PC-3 (cell line): Measurements from ENCODE around the gene HCN3. TPM values are rescaled to one million over a fixed set of nuclear protein-coding genes. Genes with fewer than 3 reads are reported as not detected.

Source experiments
- ATAC-seq: fragments of 200-7000 bp; cut with Tn5 transposase; 2 replicates; pipeline ENCODE4 v1.9.1; 2020; ENCODE audit warnings: mild to moderate bottlenecking, moderate library complexity
- BruUV-seq: library from RNA; stranded (reverse); fragments of 400-500 nt; replicated peaks from 2 replicates; lab custom pipeline; 2021; lab: Mats Ljungman, UMichigan
- CTCF ChIA-PET: fragments of 300-600 bp; sonication (Branson Sonifier 250); formaldehyde crosslinking; loops from one replicate; lab custom pipeline; 2022; ENCODE audit warnings: antibody characterized with exemption; lab: Charles Lee
- POLR2A ChIA-PET: fragments of 300-600 bp; sonication (Branson Sonifier 250); formaldehyde crosslinking; loops from one replicate; lab custom pipeline; 2022; ENCODE audit warnings: antibody characterized with exemption; ENCODE audit not compliant: unreplicated experiment; lab: Charles Lee
- DNase-seq: peaks from one replicate; pipeline ENCODE4 v3.0.0-alpha.2; 2015
- H2AFZ ChIP-seq: fragments of 300-600 bp; sonication (generic); 2 replicates; pipeline ENCODE4 v1.6.0; 2016; ENCODE audit warnings: antibody characterized with exemption, low read length
- H3F3A ChIP-seq: fragments of 300-600 bp; sonication (generic); one replicate; pipeline ENCODE4 v1.6.0; 2017; ENCODE audit warnings: antibody characterized with exemption, low read length, control low read depth, mild to moderate bottlenecking; ENCODE audit not compliant: unreplicated experiment
- H3K27ac ChIP-seq: fragments of 300-600 bp; sonication (generic); 2 replicates; pipeline ENCODE4 v1.5.1; 2016; ENCODE audit warnings: mild to moderate bottlenecking, low read length
- H3K27me3 ChIP-seq: fragments of 300-600 bp; sonication (generic); 2 replicates; pipeline ENCODE4 v1.6.1; 2016; ENCODE audit warnings: low read length, mixed read lengths
- H3K36me3 ChIP-seq: fragments of 300-600 bp; sonication (generic); 2 replicates; pipeline ENCODE4 v1.6.1; 2016; ENCODE audit warnings: low read depth, mixed run types, low read length, mixed read lengths
- H3K4me1 ChIP-seq: fragments of 300-600 bp; sonication (generic); 2 replicates; pipeline ENCODE4 v1.5.1; 2016; ENCODE audit warnings: low read length; ENCODE audit not compliant: insufficient read depth
- H3K4me2 ChIP-seq: fragments of 300-600 bp; sonication (generic); 2 replicates; pipeline ENCODE4 v1.6.0; 2016; ENCODE audit warnings: low read length
- H3K4me3 ChIP-seq: fragments of 300-600 bp; sonication (generic); 2 replicates; pipeline ENCODE4 v1.5.1; 2016; ENCODE audit warnings: mild to moderate bottlenecking, low read length, mixed read lengths
- H3K79me2 ChIP-seq: fragments of 300-600 bp; sonication (generic); 2 replicates; pipeline ENCODE4 v1.6.1; 2017; ENCODE audit warnings: low read length, mixed read lengths
- H3K9ac ChIP-seq: fragments of 300-600 bp; sonication (generic); 2 replicates; pipeline ENCODE4 v1.6.0; 2016; ENCODE audit warnings: mild to moderate bottlenecking, low read length
- H3K9me2 ChIP-seq: fragments of 300-600 bp; sonication (generic); replicated peaks from 2 replicates; pipeline ENCODE4 v1.6.1; 2016; ENCODE audit warnings: mixed run types, low read length, mixed read lengths
- H3K9me3 ChIP-seq: fragments of 300-600 bp; sonication (generic); 2 replicates; pipeline ENCODE4 v1.6.1; 2016; ENCODE audit warnings: low read length, mixed read lengths
- H4K20me1 ChIP-seq: fragments of 300-600 bp; sonication (generic); 2 replicates; pipeline ENCODE4 v1.6.1; 2016; ENCODE audit warnings: low read length, mixed read lengths
- EZH2 ChIP-seq: fragments of 300-600 bp; sonication (generic); IDR thresholded peaks from one replicate; pipeline ENCODE4 v1.6.1; 2017; ENCODE audit warnings: antibody characterized with exemption, mild to moderate bottlenecking, low read length; ENCODE audit not compliant: unreplicated experiment
- EZH2phosphoT487 ChIP-seq: fragments of 300-600 bp; sonication (generic); IDR thresholded peaks from 2 replicates; pipeline ENCODE4 v1.6.1; 2018; ENCODE audit warnings: mild to moderate bottlenecking, antibody characterized with exemption, low read length, borderline replicate concordance
- intact Hi-C: fragments of 100-400 bp; cut with micrococcal nuclease; formaldehyde crosslinking; loops from 2 replicates; pipeline ENCODE4 v1.9.0; 2023
- total RNA-seq: library from RNA; depleted of rRNA; stranded (reverse); fragments of >200 nt; gene quantifications from 2 replicates; pipeline ENCODE4 v1.2.3, GENCODE V29; 2014
- TF ChIP-seq, protein P1 (sequence below): fragments of 300-600 bp; sonication (generic); conservative IDR thresholded peaks from 2 replicates; pipeline ENCODE4 v1.5.1; 2017; ENCODE audit warnings: antibody characterized with exemption, low read depth, mild to moderate bottlenecking, low read length

The HCN3 gene
- total RNA-seq, 1 experiment from 2014 or later, result 1.9 TPM

DNA sequence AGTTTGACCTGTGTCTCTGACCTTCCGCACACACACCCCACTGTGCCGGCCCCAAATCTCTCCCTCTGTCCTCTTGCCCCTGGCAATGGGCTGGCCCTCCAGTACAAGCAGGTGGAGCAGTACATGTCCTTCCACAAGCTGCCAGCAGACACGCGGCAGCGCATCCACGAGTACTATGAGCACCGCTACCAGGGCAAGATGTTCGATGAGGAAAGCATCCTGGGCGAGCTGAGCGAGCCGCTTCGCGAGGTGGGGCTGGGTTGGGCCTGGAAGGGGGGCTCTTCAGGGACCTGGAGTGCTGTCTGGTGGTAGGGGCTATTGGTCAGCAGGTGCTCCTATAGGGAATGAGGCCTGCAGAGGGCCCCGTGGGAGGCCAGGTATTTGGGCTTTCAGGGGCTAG, 7.8 kb downstream of the HCN3 start:
- ATAC-seq (no peak), DNase-seq (no peak)
- Histone ChIP-seq H3F3A (no peaks in the 10 kb centered on the region), H4K20me1 (no peaks in the 10 kb centered on the region), H3K4me2 (no peak overlapping the region), H3K79me2 (no peaks in the 10 kb centered on the region), H3K9me3 (no peaks in the 10 kb centered on the region), H3K9ac (no peak overlapping the region), H3K4me3 (no peak overlapping the region), H3K27me3 (no peaks in the 10 kb centered on the region), H3K4me1 (no peaks in the 10 kb centered on the region), H3K27ac (no peak overlapping the region), H2AFZ (no peak overlapping the region), H3K9me2 (no peaks in the 10 kb centered on the region), H3K36me3 (no peaks in the 10 kb centered on the region)
- no TSS peak for BruUV-seq
- CTCF ChIA-PET, result no interaction called here
- TF ChIP-seq EZH2phosphoT487 (no peak), EZH2 (no peak)
- TF ChIP-seq, protein P1, sequence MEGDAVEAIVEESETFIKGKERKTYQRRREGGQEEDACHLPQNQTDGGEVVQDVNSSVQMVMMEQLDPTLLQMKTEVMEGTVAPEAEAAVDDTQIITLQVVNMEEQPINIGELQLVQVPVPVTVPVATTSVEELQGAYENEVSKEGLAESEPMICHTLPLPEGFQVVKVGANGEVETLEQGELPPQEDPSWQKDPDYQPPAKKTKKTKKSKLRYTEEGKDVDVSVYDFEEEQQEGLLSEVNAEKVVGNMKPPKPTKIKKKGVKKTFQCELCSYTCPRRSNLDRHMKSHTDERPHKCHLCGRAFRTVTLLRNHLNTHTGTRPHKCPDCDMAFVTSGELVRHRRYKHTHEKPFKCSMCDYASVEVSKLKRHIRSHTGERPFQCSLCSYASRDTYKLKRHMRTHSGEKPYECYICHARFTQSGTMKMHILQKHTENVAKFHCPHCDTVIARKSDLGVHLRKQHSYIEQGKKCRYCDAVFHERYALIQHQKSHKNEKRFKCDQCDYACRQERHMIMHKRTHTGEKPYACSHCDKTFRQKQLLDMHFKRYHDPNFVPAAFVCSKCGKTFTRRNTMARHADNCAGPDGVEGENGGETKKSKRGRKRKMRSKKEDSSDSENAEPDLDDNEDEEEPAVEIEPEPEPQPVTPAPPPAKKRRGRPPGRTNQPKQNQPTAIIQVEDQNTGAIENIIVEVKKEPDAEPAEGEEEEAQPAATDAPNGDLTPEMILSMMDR, result no peak
- POLR2A ChIA-PET, result no interaction called here
- intact Hi-C loops, result no loop called here

DNA sequence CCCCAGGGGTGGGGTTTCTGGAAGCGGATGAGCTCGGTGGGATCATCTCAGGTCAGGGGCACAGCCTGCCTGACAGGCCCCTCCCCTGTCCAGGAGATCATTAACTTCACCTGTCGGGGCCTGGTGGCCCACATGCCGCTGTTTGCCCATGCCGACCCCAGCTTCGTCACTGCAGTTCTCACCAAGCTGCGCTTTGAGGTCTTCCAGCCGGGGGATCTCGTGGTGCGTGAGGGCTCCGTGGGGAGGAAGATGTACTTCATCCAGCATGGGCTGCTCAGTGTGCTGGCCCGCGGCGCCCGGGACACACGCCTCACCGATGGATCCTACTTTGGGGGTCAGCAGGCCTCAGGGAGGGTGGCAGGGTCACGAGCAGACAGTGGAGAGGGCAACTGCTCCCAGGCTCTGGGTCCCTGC, 8.4 kb downstream of the HCN3 start:
- H3K4me2 ChIP-seq, result no peak overlapping the region
- H3K79me2 ChIP-seq, result no peaks in the 10 kb centered on the region
- H3K9me3 ChIP-seq, result no peaks in the 10 kb centered on the region
- TF ChIP-seq EZH2phosphoT487 (no peak), EZH2 (no peak)
- TF ChIP-seq, protein P1, result no peak
- no peak for DNase-seq
- H3K27me3 ChIP-seq, result no peaks in the 10 kb centered on the region
- H2AFZ ChIP-seq, result no peak overlapping the region
- intact Hi-C loops, result no loop called here
- ATAC-seq, result no peak
- no peaks in the 10 kb centered on the region for H3K9me2 ChIP-seq
- no peaks in the 10 kb centered on the region for H3F3A ChIP-seq
- no TSS peak for BruUV-seq
- no peak overlapping the region for H3K4me3 ChIP-seq
- H3K4me1 ChIP-seq, result no peaks in the 10 kb centered on the region
- POLR2A ChIA-PET, result no interaction called here
- no peak overlapping the region for H3K9ac ChIP-seq
- no peaks in the 10 kb centered on the region for H4K20me1 ChIP-seq
- CTCF ChIA-PET, result no interaction called here
- no peaks in the 10 kb centered on the region for H3K36me3 ChIP-seq
- no peak overlapping the region for H3K27ac ChIP-seq

DNA sequence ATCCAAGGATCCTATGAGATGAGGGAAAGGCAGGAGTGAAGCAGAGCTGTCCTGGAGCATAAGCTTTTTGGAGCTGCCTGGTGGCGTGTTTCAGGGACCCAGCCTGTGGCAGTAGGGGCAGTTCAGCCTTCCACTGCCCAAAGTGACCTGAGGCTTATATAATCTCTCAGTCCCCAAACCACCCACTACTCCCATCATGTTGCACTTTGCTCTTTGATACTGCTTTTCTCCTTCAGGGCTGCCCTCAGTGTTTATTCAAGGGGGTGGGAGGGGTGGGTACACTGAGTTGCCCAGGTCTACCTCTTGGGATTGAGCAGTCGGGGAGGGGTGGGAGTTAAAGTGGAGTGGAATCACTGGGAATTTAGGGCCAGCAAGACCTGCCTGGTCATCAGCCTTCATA, 9.3 kb downstream of the HCN3 start:
- no TSS peak for BruUV-seq
- Histone ChIP-seq H3F3A (no peaks in the 10 kb centered on the region), H3K27me3 (no peaks in the 10 kb centered on the region), H3K4me3 (no peak overlapping the region), H2AFZ (no peak overlapping the region), H3K9me3 (no peaks in the 10 kb centered on the region), H3K4me2 (no peak overlapping the region), H3K27ac (no peak overlapping the region), H4K20me1 (no peaks in the 10 kb centered on the region), H3K4me1 (no peaks in the 10 kb centered on the region), H3K9me2 (no peaks in the 10 kb centered on the region), H3K36me3 (no peaks in the 10 kb centered on the region), H3K9ac (no peak overlapping the region), H3K79me2 (no peaks in the 10 kb centered on the region)
- DNase-seq (no peak), ATAC-seq (no peak)
- ChIA-PET CTCF (no interaction called here), POLR2A (no interaction called here)
- intact Hi-C loops, result no loop called here
- TF ChIP-seq, protein P1, result no peak
- TF ChIP-seq EZH2, result no peak
- no peak for TF ChIP-seq EZH2phosphoT487
